SH-SY5Y (cell line): ENCODE measurements around the gene DGKA.

Experiments
- GATA2 ChIP-seq: IDR thresholded peaks from 2 replicates; pipeline ENCODE4 v1.6.1; 2011; ENCODE audit warnings: mild to moderate bottlenecking, low read depth, low read length
- GATA3 ChIP-seq: IDR thresholded peaks from 2 replicates; pipeline ENCODE4 v1.6.1; 2011; ENCODE audit warnings: low read depth, mild to moderate bottlenecking, low read length, moderate library complexity

DNA sequence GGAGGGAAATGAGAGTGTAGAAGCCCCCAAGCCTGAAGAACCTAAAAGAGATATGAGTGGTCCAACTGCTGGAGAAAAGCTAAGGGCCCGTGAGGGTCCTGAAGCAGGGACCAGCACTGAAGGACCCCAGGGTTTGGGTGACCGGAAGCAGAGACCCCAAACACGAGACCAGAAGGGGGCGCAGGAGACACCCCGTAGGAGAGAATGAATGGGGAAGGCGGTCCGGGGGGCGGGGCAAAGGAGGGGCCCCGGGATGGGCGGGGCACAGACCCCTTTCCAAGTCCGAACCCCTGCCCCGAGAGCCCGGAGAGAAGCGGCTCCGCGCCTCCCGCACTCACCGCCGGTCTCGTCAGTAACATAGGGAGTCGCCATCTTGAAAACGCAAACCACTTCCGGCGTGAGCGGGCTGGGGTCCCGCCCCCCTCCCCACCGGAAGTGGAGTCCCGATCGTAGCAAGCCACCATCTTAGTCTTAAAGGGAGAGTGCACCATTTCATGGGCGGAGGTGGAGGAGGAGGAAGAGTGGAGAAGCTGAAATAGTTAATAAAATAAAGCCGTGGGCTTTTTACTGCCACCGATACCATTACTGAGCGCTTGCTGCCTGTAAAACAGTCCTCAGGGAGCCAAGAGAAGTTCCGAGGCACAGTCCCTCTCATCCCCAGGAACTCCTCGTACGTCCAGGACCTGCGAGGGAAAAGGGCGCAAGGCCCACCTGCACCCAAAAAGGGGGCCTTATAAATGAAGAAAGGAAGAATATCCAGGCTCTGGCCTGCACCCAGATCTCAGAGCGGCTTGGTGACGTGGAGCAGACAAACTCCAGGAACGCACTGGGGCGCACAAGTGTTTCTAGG, 4.0 kb upstream of the DGKA start:
- TF ChIP-seq GATA2: no peak
- no peak for TF ChIP-seq GATA3
